ENCODE measurements around the gene STXBP5L.
"Not testable (repeated sequence)": the region's sequence is repeated elsewhere in the genome, so short reads cannot be mapped to it uniquely, and the experiment has no call there.

The STXBP5L gene

DNA sequence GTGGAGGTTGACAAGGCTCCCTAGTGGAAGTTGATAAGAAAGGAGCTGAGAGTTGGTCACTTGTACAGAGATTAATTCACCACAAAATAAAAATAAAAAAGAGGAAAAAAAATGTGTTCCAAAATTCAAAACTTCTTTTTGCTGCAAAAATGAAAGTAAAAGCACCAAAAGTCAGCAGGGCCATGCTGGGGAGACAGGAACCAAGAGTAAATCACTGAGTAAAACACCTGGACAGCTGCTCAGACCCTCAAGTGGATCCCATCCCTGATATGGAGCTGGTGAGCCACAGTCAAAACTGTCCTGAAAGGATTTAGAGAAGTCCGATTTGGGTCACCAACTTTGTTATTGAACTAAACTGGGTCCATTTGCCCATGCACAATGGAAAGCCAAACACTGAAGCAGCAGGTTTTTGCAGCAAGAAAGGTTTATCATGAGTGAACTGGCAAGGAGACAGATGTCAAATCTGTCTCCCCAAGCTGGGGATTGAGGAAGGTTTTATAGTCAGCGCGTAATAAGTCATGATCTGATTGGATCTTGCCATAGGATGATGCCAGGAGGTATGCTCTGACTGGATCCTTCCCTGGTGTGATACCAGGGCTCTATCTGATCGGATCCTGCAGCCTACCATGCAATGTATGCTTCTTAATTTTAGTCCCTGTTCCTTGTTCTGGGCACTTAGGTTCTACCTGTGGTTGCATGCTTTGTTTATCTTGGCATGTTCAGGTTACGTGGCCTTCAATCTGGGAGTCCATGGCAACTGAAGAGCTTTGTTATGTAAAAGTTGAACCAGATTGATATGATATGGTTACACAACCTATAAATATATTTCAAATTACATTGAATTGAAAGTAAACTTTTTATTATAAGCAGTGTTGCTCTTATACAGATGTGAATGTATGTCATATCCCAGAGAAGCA, 324.6 kb downstream of the STXBP5L start:
- no peak for DNase-seq

DNA sequence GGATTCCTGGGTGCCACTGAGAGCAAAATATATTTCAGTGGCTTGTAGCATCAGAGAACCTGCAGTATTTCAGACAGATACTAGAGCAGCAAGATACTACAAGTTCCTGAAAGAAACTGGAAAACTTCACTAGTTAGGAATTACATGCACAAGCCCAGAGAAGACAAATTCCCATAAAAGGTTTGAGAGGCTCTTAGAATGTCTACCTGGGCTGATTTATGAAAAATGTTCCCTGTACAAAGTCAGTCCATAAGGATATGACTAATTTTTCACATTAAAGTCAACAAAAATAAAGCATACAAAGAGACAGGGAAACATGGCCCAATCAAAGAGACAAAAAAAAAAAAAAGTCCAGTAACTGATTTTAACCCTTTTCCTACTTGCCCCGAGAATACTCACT, 335.2 kb downstream of the STXBP5L start:
- no peak for DNase-seq

DNA sequence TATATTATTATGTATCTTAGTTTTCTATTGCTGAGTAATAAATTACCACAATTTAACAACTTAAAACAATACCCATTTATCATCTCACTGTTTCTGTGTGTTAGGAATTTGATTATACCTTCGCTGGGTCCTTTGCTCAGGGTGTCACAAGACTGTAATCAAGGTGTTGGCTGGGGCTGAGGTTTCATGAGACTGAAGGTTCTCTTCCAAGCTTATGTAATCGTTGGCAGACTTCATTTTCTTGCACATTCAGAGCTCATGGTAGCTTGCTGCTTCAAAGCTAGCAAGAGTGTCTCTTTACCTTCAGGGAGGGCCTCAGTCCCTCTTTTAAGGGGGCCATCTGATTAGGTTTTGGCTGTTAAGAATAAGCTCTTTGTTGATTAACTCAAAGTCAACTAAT, 344.7 kb downstream of the STXBP5L start:
- DNase-seq, result no peak

DNA sequence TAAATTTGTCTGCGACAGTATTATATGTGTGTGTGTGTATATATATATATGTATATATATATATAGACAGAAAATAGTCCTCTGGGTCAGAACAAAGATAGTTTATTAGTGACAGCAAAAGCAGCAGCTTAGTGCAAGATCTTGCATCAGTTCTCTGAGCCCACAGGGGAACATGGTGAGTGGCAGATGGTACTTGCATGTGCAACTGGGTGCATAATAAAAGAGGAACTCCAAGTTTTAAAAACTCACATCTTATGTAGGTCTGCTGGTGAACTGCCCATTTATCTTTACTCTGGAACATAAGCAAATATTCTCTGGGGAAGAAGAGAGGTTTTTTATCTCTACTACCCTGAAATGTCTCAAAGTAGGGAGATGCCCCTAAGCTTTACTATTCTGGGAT, 361.4 kb downstream of the STXBP5L start:
- no peak for DNase-seq

DNA sequence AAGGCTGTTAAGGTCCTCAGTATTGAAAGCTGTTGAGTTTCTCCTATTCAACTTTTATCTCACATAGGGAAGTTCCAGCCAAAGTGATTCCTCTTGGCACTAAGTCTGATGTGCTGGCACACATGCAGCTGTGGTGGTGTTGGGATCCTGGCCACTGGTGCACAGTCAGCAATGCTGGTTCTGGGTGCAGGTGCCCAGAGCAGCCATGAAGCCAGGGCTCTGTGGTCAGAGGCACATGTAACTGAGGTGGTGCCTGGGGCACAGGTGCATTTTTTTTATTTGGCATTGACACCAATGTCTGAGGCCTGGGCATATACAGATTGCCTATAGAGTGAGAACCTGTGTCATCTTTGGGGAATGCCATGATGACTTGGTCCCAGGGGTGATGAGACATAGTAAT, 366.4 kb downstream of the STXBP5L start:
- DNase-seq, result no peak

DNA sequence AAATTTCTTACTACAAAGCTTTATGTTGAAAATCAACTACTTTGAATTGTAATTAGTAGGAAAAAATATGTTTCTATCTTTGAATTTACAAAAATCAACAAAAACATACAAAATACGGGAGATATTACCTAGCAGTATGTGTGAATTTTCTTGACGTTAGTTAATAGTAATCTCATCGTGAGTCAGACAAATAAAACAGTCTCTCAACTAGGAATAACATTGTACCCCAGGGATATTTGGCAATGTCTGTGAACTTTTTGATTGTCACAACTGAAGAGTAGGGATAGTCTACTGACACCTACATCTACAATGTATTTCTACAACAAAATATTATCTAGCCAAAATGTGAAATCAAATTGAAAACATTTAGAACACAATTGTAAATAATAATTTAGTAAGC, 387.4 kb downstream of the STXBP5L start:
- DNase-seq, result no peak

DNA sequence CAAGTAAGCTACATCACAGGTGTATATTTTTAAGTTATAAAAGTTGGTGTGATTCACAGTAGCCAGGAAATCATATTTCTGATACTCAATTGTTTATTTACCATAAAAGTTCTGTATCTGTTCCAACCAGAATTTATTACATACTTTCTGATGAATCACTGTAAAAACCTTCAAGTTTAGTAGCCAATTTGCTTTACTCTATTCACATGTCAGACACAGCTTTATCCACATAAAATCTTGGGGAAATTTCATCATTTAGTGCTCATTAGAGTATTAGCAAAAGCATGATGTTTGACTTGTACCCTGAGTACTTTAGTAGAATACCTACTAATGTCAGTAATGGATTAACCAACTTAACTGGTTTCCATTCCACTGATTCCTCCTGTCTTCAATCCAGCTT, 388.0 kb downstream of the STXBP5L start:
- DNase-seq, result no peak

DNA sequence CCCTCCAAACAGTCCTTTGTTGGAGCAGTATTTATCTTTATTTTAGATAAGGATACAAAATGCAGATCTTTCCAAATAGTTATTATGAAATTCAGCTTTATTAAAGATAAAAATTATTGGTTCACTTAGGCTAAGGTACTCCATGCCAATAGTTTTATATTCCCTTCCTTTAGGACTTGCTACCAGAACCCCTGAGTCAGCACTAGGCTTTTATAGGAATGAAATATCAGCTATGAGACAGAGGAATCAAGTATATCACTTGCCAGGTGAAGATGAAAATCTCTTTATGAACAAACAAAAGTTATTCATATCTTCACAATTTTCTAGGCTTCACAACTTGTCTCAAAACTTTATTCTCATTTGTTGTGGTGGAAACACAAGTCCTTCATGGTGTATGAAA, 416.3 kb downstream of the STXBP5L start:
- DNase-seq, result no peak

DNA sequence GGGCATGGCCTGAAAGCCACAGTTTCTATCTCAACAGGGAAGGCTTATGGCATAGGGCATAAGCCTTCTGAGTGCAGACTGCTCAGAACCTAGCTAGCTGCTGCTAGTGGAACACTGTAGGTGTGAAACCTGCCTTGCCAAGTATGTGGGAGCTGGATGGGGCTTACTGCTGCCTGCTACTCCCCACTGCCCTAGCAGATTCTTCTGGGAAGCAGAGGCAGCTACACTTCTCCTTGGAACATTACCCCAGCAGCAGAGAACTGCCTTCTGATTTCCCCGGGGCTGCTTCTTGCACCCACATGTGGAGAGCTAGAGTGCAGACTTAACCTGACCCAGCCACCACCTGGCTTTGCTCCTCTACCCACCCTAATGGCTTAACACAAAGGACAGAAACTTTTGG, 422.1 kb downstream of the STXBP5L start:
- no peak for DNase-seq

DNA sequence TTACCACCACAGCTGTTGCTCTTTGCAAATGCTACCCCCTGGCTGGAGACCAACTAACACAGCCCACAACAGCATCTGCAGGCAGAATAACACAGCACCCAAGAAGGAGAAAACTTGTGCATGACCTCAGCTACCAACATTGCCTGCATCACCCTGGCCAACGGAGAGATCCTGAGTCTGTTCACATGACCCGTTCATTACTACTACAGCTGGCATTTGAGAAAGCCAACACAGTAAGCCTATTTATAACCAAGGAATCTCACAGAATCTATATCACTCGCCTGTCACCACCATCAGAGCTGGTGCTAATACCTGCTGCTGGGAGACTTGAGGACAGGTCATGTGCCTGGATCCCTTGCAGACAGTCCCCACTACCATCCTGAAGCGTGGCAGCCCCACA, 422.6 kb downstream of the STXBP5L start:
- no peak for DNase-seq

DNA sequence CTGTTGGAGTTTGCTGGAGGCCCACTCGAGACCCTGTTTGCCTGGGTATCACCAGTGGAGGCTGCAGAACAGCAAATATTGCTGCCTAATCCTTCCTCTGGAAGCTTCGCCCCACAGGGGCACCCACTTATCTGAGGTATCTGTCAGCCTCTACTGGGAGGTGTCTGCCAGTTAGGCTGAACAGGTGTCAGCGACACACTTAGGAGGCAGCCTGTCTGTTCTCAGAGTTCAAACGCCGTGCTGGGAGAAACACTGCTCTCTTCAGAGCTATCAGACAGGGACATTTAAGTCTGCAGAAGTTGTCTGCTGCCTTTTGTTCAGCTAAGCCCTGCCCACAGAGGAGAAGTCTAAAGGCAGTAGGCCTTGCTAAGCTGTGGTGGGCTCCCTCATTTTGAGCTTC, 448.0 kb downstream of the STXBP5L start:
- DNase-seq, result not testable (repeated sequence)

DNA sequence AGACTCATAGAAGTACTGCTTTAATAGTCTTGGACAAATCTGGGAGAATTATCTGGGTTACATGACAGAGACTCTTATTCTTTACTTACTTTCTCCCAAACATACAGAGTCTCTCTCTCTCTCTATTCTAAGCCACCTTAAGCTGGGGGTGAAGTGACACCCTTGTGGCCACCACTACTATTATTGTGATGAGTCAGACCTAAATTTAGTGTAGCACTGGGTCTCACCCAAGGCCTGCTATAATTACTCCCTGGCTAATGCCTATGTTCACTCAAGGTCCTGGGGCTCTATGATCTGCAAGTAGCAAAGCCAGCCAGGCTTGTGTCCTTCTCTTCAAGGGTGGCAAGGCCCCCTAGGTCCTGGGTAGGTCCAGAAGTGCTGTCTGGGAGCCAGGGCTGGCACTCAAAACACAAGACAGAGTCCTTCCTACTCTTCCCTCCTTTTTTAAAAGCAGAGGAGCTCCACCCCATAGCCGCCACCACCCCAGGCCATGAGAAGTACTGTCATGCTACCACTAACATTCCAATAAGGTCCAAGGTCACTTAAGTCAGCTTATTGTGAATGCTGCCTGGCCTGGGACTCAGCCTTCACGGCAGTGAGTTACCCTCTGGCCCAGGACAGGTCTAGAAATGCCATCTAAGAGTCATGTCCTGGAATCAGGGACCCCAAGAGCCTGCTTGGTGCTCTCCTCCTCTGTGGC, 454.2 kb downstream of the STXBP5L start:
- no peak for DNase-seq

DNA sequence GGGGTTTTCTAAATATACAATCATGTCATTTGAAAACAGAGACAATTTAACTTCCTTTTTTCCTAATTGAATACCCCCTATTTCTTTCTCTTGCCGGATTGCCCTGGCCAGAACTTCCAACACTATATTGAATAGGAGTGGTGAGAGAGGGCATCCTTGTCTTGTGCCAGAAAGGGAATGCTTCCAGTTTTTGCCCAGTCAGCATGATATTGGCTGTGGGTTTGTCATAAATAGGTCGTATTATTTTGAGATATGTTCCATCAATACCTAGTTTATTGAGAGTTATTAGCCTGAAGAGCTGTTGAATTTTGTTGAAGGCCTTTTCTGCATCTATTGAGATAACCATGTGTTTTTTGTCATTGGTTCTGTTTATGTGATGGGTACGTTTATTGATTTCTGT, 480.3 kb downstream of the STXBP5L start:
- not testable (repeated sequence) for DNase-seq

DNA sequence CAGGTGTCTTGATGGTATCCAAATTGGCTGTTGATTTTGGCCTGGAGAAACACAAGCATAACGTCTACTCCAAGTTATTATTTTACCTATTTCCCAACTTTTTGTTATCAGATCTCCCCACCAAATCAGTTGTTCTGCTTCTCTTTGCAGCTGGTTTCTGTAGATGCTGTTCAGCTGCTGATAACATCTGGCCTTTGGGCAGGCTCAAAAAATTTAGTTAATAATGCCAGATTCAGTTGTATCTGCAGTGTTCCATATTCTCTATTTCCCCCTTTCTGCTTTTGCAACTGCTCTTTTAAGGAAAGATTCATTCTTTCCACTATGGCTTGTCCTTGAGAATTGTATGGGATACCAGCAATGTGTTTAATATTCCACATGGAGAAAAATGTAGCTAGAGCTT, 488.0 kb downstream of the STXBP5L start:
- DNase-seq, result not testable (repeated sequence)

DNA sequence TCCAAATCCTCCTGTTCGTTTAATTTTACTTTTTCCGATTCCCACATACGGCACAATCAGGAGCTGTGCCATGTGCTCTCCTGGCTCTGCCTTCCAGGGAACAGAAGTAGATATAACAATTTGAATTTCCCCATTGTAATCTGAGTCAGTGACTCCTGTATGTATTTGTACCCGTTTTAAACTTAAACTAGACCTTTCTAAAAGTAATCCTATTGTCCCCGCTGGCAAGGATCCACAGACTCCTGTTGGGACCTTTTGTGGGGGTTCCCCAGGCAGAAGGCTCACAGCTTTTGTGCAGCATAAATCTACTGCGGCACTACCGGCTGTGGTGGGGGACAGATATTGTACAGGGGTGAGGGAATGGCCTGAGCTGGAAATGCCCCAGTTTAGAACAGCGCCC, 490.0 kb downstream of the STXBP5L start:
- not testable (repeated sequence) for DNase-seq

DNA sequence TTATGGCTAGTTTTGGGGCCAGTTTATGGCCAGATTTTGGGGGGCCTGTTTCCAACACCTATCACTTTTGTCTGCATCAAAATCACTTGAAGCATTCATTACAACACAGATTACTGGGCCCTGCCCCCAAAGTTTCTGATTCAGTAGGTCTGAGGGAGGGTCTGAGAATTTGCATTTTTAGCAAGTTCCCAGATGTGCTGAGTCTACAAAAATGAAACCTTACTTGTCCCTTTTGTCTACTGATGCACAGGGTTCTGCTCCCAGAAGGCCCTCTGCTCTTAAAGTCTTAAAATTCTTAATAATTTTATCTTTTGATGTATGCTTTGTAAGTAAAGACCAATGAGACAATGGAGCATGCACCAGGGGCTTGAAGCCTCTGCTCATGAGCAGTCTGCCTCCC, 491.8 kb downstream of the STXBP5L start:
- no peak for DNase-seq

DNA sequence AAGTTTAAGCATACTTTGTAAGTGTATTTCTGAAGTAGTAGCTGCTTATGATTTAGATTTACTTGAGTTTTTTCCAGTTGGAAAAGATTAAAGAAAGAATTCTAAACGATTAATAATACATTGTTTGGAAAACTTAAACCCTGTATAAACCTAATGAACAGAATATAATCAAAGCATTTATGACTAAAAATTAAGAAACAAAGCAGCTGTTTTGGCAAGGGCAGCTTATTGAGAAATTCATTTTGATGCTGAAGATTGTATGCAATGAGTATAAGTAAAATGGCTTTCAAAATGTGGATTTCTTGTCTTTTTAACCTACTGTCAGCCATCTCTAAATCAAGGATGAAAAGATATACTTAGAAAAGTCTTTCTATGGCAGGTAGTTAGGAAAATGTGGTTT, 497.6 kb downstream of the STXBP5L start:
- no peak for DNase-seq

DNA sequence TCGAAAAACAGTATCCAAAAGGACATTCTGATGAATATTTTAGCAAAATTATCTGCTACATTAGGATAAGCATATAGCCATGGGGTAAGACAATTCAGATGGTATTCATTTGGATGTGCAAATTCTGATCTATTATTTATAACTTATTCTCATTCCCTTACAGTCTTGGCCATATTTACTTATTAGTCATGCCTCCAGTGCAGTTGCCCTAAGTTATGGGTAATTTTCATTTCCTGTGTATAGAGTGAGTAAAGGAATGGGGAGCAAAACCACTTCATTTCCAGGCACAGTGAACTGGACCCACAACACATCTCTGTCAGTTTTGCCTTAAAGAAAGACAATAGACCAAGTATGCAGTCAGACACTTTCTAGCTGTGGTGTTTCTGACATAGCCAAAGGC, 503.5 kb downstream of the STXBP5L start:
- DNase-seq, result no peak

DNA sequence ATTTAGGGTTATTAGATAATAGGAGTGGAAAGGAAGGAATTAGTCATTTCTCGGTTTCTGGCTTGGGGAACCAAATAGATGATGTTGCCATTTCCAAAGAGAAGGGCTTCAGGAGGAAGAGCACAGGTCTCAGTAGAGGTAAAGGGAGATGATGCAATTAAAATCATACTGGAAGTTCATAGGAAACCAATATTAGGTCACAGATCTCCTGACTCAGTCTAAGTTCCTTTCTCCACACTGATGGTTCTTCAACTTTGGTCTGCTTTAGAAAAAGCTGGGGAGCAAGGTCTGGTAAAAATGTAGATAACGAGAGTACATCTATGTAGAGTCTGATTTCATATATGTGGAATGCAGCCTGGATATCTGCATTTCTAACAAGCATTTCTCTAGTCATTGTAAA, 506.9 kb downstream of the STXBP5L start:
- no peak for DNase-seq

DNA sequence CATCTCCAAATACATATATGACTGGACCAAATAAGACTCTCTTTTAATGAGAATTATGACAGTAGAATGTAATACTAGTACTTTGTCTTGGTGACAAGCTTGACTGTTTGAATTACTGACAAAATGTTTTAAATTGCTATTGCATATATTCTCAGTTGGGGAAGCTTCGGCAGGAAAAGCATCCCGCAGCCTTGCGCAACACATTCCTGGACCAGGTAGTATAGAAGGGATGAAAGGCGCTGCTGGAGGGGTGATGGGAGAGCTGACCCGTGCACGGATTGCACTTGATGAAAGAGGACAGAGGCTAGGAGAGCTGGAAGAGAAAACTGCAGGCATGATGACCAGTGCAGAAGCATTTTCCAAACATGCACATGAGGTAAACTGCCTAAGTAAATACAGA, 510.2 kb downstream of the STXBP5L start:
- DNase-seq, result no peak

DNA sequence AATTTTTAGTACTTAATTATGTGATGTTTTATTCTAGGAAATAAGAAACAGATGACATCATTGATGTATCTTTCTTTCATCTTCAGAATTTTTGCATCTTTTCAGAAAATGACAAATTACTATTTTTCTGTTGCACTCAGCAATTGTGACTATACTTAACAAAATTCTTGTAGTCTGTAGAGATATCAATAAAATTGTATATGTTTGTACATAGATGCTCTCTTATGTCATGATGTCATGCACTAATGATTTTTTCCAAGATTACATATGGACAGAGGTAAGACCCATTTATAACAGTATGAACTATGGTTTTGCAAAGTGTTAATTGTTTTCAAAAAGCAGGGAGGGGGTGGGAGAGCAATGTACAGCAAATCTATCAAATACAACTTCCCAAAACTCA, 516.5 kb downstream of the STXBP5L start:
- no peak for DNase-seq

DNA sequence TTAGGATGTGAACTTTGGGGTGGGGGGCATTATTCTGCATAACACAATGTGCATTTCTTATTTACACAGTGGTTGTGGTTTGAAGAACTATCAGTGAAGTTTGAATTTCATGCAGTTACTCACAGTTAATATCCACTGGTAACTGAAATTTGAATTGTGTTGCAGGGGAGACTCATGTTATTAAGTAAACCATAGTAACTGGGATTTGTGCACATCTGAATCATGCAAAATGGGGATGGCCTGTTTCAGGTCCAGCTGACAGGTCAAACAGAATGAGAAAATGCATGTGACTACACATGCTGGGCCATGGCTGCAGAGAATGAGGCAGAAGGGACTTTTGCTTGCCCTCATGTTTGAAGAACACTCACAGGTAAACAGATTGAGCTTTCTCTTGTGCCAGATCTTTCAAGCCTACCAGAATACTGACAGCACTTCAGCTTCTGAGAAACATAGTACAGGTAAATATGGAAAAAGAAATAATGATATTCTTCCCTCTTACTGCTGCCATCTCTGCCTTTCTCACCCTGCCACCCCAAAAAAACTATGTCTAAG, 522.7 kb downstream of the STXBP5L start:
- DNase-seq, result no peak

DNA sequence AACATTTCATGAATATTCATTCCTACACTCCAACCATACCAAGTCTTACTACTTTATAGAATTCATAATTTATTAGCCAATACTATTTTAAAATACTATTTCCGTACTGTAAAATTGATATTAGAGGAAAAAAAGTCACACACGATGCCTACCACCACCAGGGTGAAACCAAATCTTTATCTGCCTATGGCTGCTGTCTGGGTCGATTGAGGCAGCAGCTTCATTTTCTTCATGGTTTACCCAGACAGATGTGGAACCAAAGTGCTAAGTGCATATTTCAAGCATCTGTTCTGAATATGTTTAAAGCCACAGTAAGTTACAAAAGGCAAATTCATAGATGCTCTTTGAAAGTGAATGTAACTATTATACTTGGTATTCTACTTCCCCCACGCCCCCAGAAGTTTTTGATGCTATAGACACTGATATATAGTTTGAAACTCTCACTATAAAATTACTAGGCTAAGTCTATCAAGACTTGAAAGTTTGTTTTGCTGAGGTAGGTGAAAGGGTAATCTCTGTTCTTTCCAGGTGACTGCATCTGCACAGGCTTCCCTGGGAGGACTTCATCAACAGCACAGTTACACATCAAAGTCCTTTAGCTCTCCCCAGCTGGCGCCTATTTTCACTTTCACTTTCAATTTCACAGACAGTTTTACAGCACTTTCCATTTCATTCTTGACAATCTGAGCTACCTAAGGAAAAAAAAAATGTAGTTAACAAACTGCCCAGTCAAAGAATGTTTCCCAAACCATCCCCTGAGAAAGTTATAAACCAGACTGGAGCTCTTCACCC, 523.9 kb downstream of the STXBP5L start:
- peak; percentile 63 for DNase-seq
